K562 (cell line): ENCODE results near the gene CDC42EP5. TPM values are rescaled to one million over a fixed set of nuclear protein-coding genes. Genes with fewer than 3 reads are reported as not detected.

ENCODE experiments used
- CBX5 ChIP-seq: IDR thresholded peaks from 2 replicates; pipeline ENCODE4 v1.6.1; 2014; ENCODE audit warnings: low read depth, borderline replicate concordance
- ELF1 ChIP-seq: fragments of 200-800 bp; sonication (Bioruptor generic); IDR thresholded peaks from 2 replicates; pipeline ENCODE4 v1.6.1; 2016; ENCODE audit warnings: missing genetic modification characterization, missing compliant biosample characterization
- ELF4 ChIP-seq: fragments of 450-650 bp; formaldehyde crosslinking; IDR thresholded peaks from 2 replicates; pipeline ENCODE4 v1.4.0; 2022; ENCODE audit warnings: missing genetic modification characterization
- HDGF ChIP-seq: fragments of 450-650 bp; IDR thresholded peaks from 2 replicates; pipeline ENCODE4 v1.6.1; 2016
- LCOR ChIP-seq: sonication (generic); formaldehyde crosslinking; IDR thresholded peaks from 2 replicates; pipeline ENCODE4 v1.8.0; 2022; ENCODE audit warnings: mild to moderate bottlenecking, missing genetic modification reagents
- LEF1 ChIP-seq: fragments of 450-650 bp; IDR thresholded peaks from 2 replicates; pipeline ENCODE4 v1.6.1; 2016; ENCODE audit warnings: mild to moderate bottlenecking
- NFATC3 ChIP-seq: fragments of 450-650 bp; IDR thresholded peaks from 2 replicates; pipeline ENCODE4 v1.6.1; 2017; ENCODE audit warnings: mild to moderate bottlenecking
- NRF1 ChIP-seq, 2 experiments: fragments of 450-650 bp; IDR thresholded peaks in 1 of 2; conservative IDR thresholded peaks in 1 of 2; 2 replicates each; pipeline ENCODE4 v1.6.1; 2014; ENCODE audit warnings: mild to moderate bottlenecking in 2 of 2
- PTBP1 ChIP-seq: fragments of 200-400 bp; formaldehyde crosslinking; IDR thresholded peaks from 2 replicates; pipeline ENCODE4 v1.6.1; 2017; ENCODE audit warnings: low read depth, low read length
- SP1 ChIP-seq: sonication (generic); formaldehyde crosslinking; IDR thresholded peaks from 2 replicates; pipeline ENCODE4 v1.8.1; 2022; ENCODE audit warnings: mild to moderate bottlenecking, missing genetic modification reagents
- TAL1 ChIP-seq: fragments of 450-650 bp; IDR thresholded peaks from 2 replicates; pipeline ENCODE4 v1.6.1; 2016; ENCODE audit warnings: mild to moderate bottlenecking
- polyA plus RNA-seq, 8 experiments: library from polyadenylated mRNA; depleted of rRNA in 4 of 8; stranded (reverse) in 5 of 8; unstranded in 3 of 8; fragments of >200 nt; fragmentation: Nextera tagmentation in 2 of 8; fragmentation: Illumina TruSeq in 1 of 8; extraction: Ambion mirVana in 2 of 8; extraction: Trizol in 1 of 8; gene quantifications; 2 replicates each; pipeline versions ENCODE4 v1.2.1 to v1.2.3, GENCODE V29; 2011 to 2014; ENCODE audit warnings: inconsistent platforms in 1 of 8, missing spikeins in 1 of 8
- total RNA-seq, 7 experiments: library from RNA; depleted of rRNA in 6 of 7; stranded (reverse); fragments of >200 nt in 6 of 7; fragmentation: Illumina TruSeq in 2 of 7; extraction: Trizol in 2 of 7; gene quantifications; 2 replicates each; pipeline versions ENCODE4 v1.2.1 to v1.2.3, GENCODE V29; 2011 to 2021; ENCODE audit warnings: low replicate concordance in 1 of 7
- TF ChIP-seq, protein P1 (sequence below), 2 experiments: fragments of 450-650 bp; conservative IDR thresholded peaks; 2 replicates each; pipeline ENCODE4 v1.6.1; 2017; ENCODE audit warnings: mild to moderate bottlenecking in 2 of 2, moderate library complexity in 2 of 2
- TF ChIP-seq, protein P2 (sequence below): fragments of 450-650 bp; formaldehyde crosslinking; IDR thresholded peaks from 2 replicates; pipeline ENCODE4 v1.4.0; 2022; ENCODE audit warnings: missing genetic modification characterization
- TF ChIP-seq, protein P3 (sequence below), 2 experiments: IDR thresholded peaks in 1 of 2; conservative IDR thresholded peaks in 1 of 2; 2 replicates each; pipeline ENCODE4 v1.6.1; 2016; ENCODE audit warnings: low read depth in 2 of 2, mild to moderate bottlenecking in 1 of 2, missing compliant biosample characterization in 1 of 2, missing genetic modification characterization in 1 of 2, moderate library complexity in 1 of 2

Gene CDC42EP5
- total and polyA plus RNA-seq, 9 of the 15 experiments (the other 6 are each of a cell fraction or from before 2014, with no cell fraction given): 0.15 to 0.38 TPM; not detected in 7

DNA sequence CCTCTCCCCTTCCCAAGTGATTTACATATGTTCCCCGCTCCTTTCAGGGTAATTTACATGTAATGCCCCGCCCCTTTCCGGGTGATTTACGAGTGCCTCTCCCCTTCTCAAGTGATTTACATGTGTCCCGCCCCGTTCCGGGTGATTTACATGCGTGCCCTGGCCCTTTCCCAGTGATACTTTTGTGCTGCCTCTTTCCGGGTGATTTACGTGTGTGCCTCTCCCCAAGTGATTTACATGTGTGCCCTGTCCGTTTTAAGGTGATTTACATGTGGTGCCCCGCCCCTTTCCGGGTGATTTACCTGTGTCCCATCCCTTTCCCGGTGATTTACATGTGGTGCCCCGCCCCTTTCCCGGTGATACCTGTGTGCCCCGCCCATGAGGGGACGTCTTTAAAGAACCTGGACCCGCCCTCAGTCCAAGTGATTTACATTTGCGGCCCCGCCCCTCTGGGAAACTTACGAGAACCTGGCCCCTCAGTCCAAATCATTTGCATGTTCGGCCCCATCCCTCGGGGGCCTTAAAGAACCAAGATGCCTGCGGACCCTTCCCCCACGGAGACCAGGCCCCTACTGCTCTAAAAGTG, 9.0 kb downstream of the CDC42EP5 start (continued):
- TF ChIP-seq, protein P1, sequence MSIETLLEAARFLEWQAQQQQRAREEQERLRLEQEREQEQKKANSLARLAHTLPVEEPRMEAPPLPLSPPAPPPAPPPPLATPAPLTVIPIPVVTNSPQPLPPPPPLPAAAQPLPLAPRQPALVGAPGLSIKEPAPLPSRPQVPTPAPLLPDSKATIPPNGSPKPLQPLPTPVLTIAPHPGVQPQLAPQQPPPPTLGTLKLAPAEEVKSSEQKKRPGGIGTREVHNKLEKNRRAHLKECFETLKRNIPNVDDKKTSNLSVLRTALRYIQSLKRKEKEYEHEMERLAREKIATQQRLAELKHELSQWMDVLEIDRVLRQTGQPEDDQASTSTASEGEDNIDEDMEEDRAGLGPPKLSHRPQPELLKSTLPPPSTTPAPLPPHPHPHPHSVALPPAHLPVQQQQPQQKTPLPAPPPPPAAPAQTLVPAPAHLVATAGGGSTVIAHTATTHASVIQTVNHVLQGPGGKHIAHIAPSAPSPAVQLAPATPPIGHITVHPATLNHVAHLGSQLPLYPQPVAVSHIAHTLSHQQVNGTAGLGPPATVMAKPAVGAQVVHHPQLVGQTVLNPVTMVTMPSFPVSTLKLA (conservative IDR thresholded peaks at IDR 0.05): peak in 1 of 2 experiments; percentile 37; a peak in 2 of 4 replicates
- TF ChIP-seq CBX5 (no peak), TAL1 (no peak), HDGF (0 out of 2 replicates have a peak, but pooled peaks have one; percentile 25), NRF1 (conservative IDR thresholded peaks at IDR 0.05 in 1 of 2, IDR thresholded peaks at IDR 0.05 in 1 of 2) (peak; percentile 12 to 24; a peak in 2 of 4 replicates), NFATC3 (no peak), PTBP1 (0 out of 2 replicates have a peak, but pooled peaks have one; percentile 20), LCOR (0 out of 2 replicates have a peak, but pooled peaks have one; percentile 10), ELF1 (no peak; the same call in 1 of the 2 replicates), SP1 (peak; percentile 93), LEF1 (peak; percentile 68; the same call in 1 of the 2 replicates), ELF4 (0 out of 2 replicates have a peak, but pooled peaks have one; percentile 41)
- TF ChIP-seq, protein P2, sequence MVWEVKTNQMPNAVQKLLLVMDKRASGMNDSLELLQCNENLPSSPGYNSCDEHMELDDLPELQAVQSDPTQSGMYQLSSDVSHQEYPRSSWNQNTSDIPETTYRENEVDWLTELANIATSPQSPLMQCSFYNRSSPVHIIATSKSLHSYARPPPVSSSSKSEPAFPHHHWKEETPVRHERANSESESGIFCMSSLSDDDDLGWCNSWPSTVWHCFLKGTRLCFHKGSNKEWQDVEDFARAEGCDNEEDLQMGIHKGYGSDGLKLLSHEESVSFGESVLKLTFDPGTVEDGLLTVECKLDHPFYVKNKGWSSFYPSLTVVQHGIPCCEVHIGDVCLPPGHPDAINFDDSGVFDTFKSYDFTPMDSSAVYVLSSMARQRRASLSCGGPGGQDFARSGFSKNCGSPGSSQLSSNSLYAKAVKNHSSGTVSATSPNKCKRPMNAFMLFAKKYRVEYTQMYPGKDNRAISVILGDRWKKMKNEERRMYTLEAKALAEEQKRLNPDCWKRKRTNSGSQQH (CRISPR knock-in tag): peak; percentile 22; the same call in 1 of the 2 replicates
- TF ChIP-seq, protein P3, sequence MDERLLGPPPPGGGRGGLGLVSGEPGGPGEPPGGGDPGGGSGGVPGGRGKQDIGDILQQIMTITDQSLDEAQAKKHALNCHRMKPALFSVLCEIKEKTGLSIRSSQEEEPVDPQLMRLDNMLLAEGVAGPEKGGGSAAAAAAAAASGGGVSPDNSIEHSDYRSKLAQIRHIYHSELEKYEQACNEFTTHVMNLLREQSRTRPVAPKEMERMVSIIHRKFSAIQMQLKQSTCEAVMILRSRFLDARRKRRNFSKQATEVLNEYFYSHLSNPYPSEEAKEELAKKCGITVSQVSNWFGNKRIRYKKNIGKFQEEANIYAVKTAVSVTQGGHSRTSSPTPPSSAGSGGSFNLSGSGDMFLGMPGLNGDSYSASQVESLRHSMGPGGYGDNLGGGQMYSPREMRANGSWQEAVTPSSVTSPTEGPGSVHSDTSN (CRISPR knock-in tag; IDR thresholded peaks at IDR 0.05; ENCODE audit: low read depth): peak; percentile 64
- TF ChIP-seq, protein P3 (tag; conservative IDR thresholded peaks at IDR 0.05; ENCODE audit: low read depth): peak; percentile 99
